ENCODE data around the gene PPP5C. TPM values are rescaled to one million over a fixed set of nuclear protein-coding genes. Genes with fewer than 3 reads are reported as not detected.
"Not testable (repeated sequence)": the region's sequence is repeated elsewhere in the genome, so short reads cannot be mapped to it uniquely, and the experiment has no call there.

The PPP5C gene
- total and polyA plus RNA-seq, 2 donors: 32.7 to 44.1 TPM

- peaks cover 0 to 34% of the 10 kb centered on the region in 2 donors for H3K27me3 ChIP-seq (ENCODE audit: control insufficient read depth in 2 of 2, insufficient read depth in 1 of 2, low read length in 1 of 2)
- peaks cover 0 to 6% of the 10 kb centered on the region in 2 donors for H3K4me1 ChIP-seq (ENCODE audit: control insufficient read depth in 2 of 2, insufficient read depth in 2 of 2, low read length in 2 of 2)
- DNase-seq (ENCODE audit: low read depth in 6 of 9, low spot score in 9 of 9): no peak
- no peaks in the 10 kb centered on the region for H3K9me3 ChIP-seq (ENCODE audit: control insufficient read depth in 2 of 2, insufficient read depth in 1 of 2, low read length in 1 of 2)
- H3K27ac ChIP-seq (ENCODE audit: low read depth in 1 of 2, low read length in 1 of 2): no peak overlapping the region
- no peaks in the 10 kb centered on the region for H3K36me3 ChIP-seq (ENCODE audit: control insufficient read depth in 2 of 2, insufficient read depth in 2 of 2, low read length in 1 of 2)
- no peak overlapping the region for H3K4me3 ChIP-seq (ENCODE audit: low read length in 2 of 2)
- WGBS: 82% methylated on average over 56 of the region's 56 CpGs
Measured at GRCh38 chr19:46303691-46304397, 43.0 kb upstream of the PPP5C start.

GRCh38 chr19:46306501-46306900, 40.4 kb upstream of the PPP5C start:
- 91% methylated on average over 3 of the region's 3 CpGs for WGBS
- Histone ChIP-seq H3K36me3 (ENCODE audit: control insufficient read depth in 2 of 2, insufficient read depth in 2 of 2, low read length in 1 of 2) (no peaks in the 10 kb centered on the region), H3K27me3 (ENCODE audit: control insufficient read depth in 2 of 2, insufficient read depth in 1 of 2, low read length in 1 of 2) (peaks cover 0 to 19% of the 10 kb centered on the region in 2 donors), H3K27ac (ENCODE audit: low read depth in 1 of 2, low read length in 1 of 2) (no peak overlapping the region), H3K4me3 (ENCODE audit: low read length in 2 of 2) (no peak overlapping the region), H3K4me1 (ENCODE audit: control insufficient read depth in 2 of 2, insufficient read depth in 2 of 2, low read length in 2 of 2) (peaks cover 0 to 3% of the 10 kb centered on the region in 2 donors), H3K9me3 (ENCODE audit: control insufficient read depth in 2 of 2, insufficient read depth in 1 of 2, low read length in 1 of 2) (no peaks in the 10 kb centered on the region)
- DNase-seq (ENCODE audit: low read depth in 6 of 9, low spot score in 9 of 9): no peak

- Histone ChIP-seq H3K4me3 (ENCODE audit: low read length in 2 of 2) (no peak overlapping the region), H3K27ac (ENCODE audit: low read depth in 1 of 2, low read length in 1 of 2) (no peak overlapping the region), H3K9me3 (ENCODE audit: control insufficient read depth in 2 of 2, insufficient read depth in 1 of 2, low read length in 1 of 2) (no peaks in the 10 kb centered on the region), H3K36me3 (ENCODE audit: control insufficient read depth in 2 of 2, insufficient read depth in 2 of 2, low read length in 1 of 2) (no peaks in the 10 kb centered on the region), H3K4me1 (ENCODE audit: control insufficient read depth in 2 of 2, insufficient read depth in 2 of 2, low read length in 2 of 2) (no peaks in the 10 kb centered on the region), H3K27me3 (ENCODE audit: control insufficient read depth in 2 of 2, insufficient read depth in 1 of 2, low read length in 1 of 2) (peaks cover 0 to 9% of the 10 kb centered on the region in 2 donors)
- 95% methylated on average over 15 of the region's 15 CpGs for WGBS
- no peak for DNase-seq (ENCODE audit: low read depth in 6 of 9, low spot score in 9 of 9)
Measured at GRCh38 chr19:46308510-46308909, 38.4 kb upstream of the PPP5C start.

- H3K4me1 ChIP-seq (ENCODE audit: control insufficient read depth in 2 of 2, insufficient read depth in 2 of 2, low read length in 2 of 2): no peaks in the 10 kb centered on the region
- H3K4me3 ChIP-seq (ENCODE audit: low read length in 2 of 2): no peak overlapping the region
- H3K27ac ChIP-seq (ENCODE audit: low read depth in 1 of 2, low read length in 1 of 2): no peak overlapping the region
- peaks cover 0 to 4% of the 10 kb centered on the region in 2 donors for H3K27me3 ChIP-seq (ENCODE audit: control insufficient read depth in 2 of 2, insufficient read depth in 1 of 2, low read length in 1 of 2)
- WGBS: 87% methylated on average over 10 of the region's 10 CpGs
- no peaks in the 10 kb centered on the region for H3K36me3 ChIP-seq (ENCODE audit: control insufficient read depth in 2 of 2, insufficient read depth in 2 of 2, low read length in 1 of 2)
- no peaks in the 10 kb centered on the region for H3K9me3 ChIP-seq (ENCODE audit: control insufficient read depth in 2 of 2, insufficient read depth in 1 of 2, low read length in 1 of 2)
- DNase-seq (ENCODE audit: low read depth in 6 of 9, low spot score in 9 of 9): no peak
Measured at GRCh38 chr19:46309056-46309455, 37.8 kb upstream of the PPP5C start.

- Histone ChIP-seq H3K4me3 (ENCODE audit: low read length in 2 of 2) (no peak overlapping the region), H3K9me3 (ENCODE audit: control insufficient read depth in 2 of 2, insufficient read depth in 1 of 2, low read length in 1 of 2) (no peaks in the 10 kb centered on the region), H3K36me3 (ENCODE audit: control insufficient read depth in 2 of 2, insufficient read depth in 2 of 2, low read length in 1 of 2) (no peaks in the 10 kb centered on the region), H3K27me3 (ENCODE audit: control insufficient read depth in 2 of 2, insufficient read depth in 1 of 2, low read length in 1 of 2) (no peaks in the 10 kb centered on the region), H3K27ac (ENCODE audit: low read depth in 1 of 2, low read length in 1 of 2) (no peak overlapping the region), H3K4me1 (ENCODE audit: control insufficient read depth in 2 of 2, insufficient read depth in 2 of 2, low read length in 2 of 2) (no peaks in the 10 kb centered on the region)
- DNase-seq (ENCODE audit: low read depth in 6 of 9, low spot score in 9 of 9): no peak
- WGBS: 98% methylated on average over 5 of the region's 5 CpGs
Measured at GRCh38 chr19:46311444-46311843, 35.4 kb upstream of the PPP5C start.

GRCh38 chr19:46313540-46314469, 33.1 kb upstream of the PPP5C start:
- not testable (repeated sequence) for H3K4me1 ChIP-seq (ENCODE audit: control insufficient read depth in 2 of 2, insufficient read depth in 2 of 2, low read length in 2 of 2); DNase-seq (ENCODE audit: low read depth in 6 of 9, low spot score in 9 of 9); H3K27me3 ChIP-seq (ENCODE audit: control insufficient read depth in 2 of 2, insufficient read depth in 1 of 2, low read length in 1 of 2); H3K36me3 ChIP-seq (ENCODE audit: control insufficient read depth in 2 of 2, insufficient read depth in 2 of 2, low read length in 1 of 2); H3K9me3 ChIP-seq (ENCODE audit: control insufficient read depth in 2 of 2, insufficient read depth in 1 of 2, low read length in 1 of 2); H3K4me3 ChIP-seq (ENCODE audit: low read length in 2 of 2); H3K27ac ChIP-seq (ENCODE audit: low read depth in 1 of 2, low read length in 1 of 2)
- 94% methylated on average over 14 of the region's 14 CpGs for WGBS

- Histone ChIP-seq H3K4me3 (ENCODE audit: low read length in 2 of 2) (no peak overlapping the region), H3K9me3 (ENCODE audit: control insufficient read depth in 2 of 2, insufficient read depth in 1 of 2, low read length in 1 of 2) (no peaks in the 10 kb centered on the region), H3K36me3 (ENCODE audit: control insufficient read depth in 2 of 2, insufficient read depth in 2 of 2, low read length in 1 of 2) (no peaks in the 10 kb centered on the region), H3K27me3 (ENCODE audit: control insufficient read depth in 2 of 2, insufficient read depth in 1 of 2, low read length in 1 of 2) (no peaks in the 10 kb centered on the region), H3K4me1 (ENCODE audit: control insufficient read depth in 2 of 2, insufficient read depth in 2 of 2, low read length in 2 of 2) (no peaks in the 10 kb centered on the region), H3K27ac (ENCODE audit: low read depth in 1 of 2, low read length in 1 of 2) (no peak overlapping the region)
- 78% methylated on average over 2 of the region's 2 CpGs for WGBS
- DNase-seq (ENCODE audit: low read depth in 6 of 9, low spot score in 9 of 9): no peak
Measured at GRCh38 chr19:46317339-46317738, 29.5 kb upstream of the PPP5C start.

GRCh38 chr19:46319613-46320012, 27.3 kb upstream of the PPP5C start:
- DNase-seq (ENCODE audit: low read depth in 6 of 9, low spot score in 9 of 9): no peak
- Histone ChIP-seq H3K27me3 (ENCODE audit: control insufficient read depth in 2 of 2, insufficient read depth in 1 of 2, low read length in 1 of 2) (no peaks in the 10 kb centered on the region), H3K36me3 (ENCODE audit: control insufficient read depth in 2 of 2, insufficient read depth in 2 of 2, low read length in 1 of 2) (no peaks in the 10 kb centered on the region), H3K4me1 (ENCODE audit: control insufficient read depth in 2 of 2, insufficient read depth in 2 of 2, low read length in 2 of 2) (no peaks in the 10 kb centered on the region), H3K27ac (ENCODE audit: low read depth in 1 of 2, low read length in 1 of 2) (no peak overlapping the region), H3K9me3 (ENCODE audit: control insufficient read depth in 2 of 2, insufficient read depth in 1 of 2, low read length in 1 of 2) (no peaks in the 10 kb centered on the region), H3K4me3 (ENCODE audit: low read length in 2 of 2) (no peak overlapping the region)
- WGBS: 98% methylated on average over 6 of the region's 6 CpGs

GRCh38 chr19:46320559-46320958, 26.3 kb upstream of the PPP5C start:
- H3K27ac ChIP-seq (ENCODE audit: low read depth in 1 of 2, low read length in 1 of 2): no peak overlapping the region
- peaks cover 0 to 5% of the 10 kb centered on the region in 2 donors for H3K9me3 ChIP-seq (ENCODE audit: control insufficient read depth in 2 of 2, insufficient read depth in 1 of 2, low read length in 1 of 2)
- no peak overlapping the region for H3K4me3 ChIP-seq (ENCODE audit: low read length in 2 of 2)
- H3K4me1 ChIP-seq (ENCODE audit: control insufficient read depth in 2 of 2, insufficient read depth in 2 of 2, low read length in 2 of 2): no peaks in the 10 kb centered on the region
- no peak for DNase-seq (ENCODE audit: low read depth in 6 of 9, low spot score in 9 of 9)
- WGBS: 93% methylated on average over 5 of the region's 5 CpGs
- no peaks in the 10 kb centered on the region for H3K27me3 ChIP-seq (ENCODE audit: control insufficient read depth in 2 of 2, insufficient read depth in 1 of 2, low read length in 1 of 2)
- no peaks in the 10 kb centered on the region for H3K36me3 ChIP-seq (ENCODE audit: control insufficient read depth in 2 of 2, insufficient read depth in 2 of 2, low read length in 1 of 2)

All from thymus (tissue), 11 donors.